HG03175 (cell line): ENCODE results near the gene SRMS.
A peak's percentile ranks its signal among the peaks of the same experiment; 100 is the strongest.

Experiments
- ATAC-seq: cut with Tn5 transposase; IDR thresholded peaks from one replicate; pipeline ENCODE4 v1.9.1; 2021; ENCODE audit warnings: mild to moderate bottlenecking, moderate library complexity; ENCODE audit not compliant: unreplicated experiment

Gene SRMS

GRCh38 chr20:63553933-63554290, 6.4 kb upstream of the SRMS start, which contains the start of gene FNDC11:
FNDC11 (plus strand) TSS chr20:63554159; CDS start chr20:63555664, 1,505 bp downstream.
- ATAC-seq: peak; percentile 11

GRCh38 chr20:63553251-63553932, 5.8 kb upstream of the SRMS start:
- ATAC-seq: peak; percentile 38

GRCh38 chr20:63552481-63553249, 5.1 kb upstream of the SRMS start:
- peak; percentile 34 for ATAC-seq

GRCh38 chr20:63551068-63551467, 3.5 kb upstream of the SRMS start:
- no peak for ATAC-seq

GRCh38 chr20:63549679-63550282, 2.2 kb upstream of the SRMS start:
- no peak for ATAC-seq

GRCh38 chr20:63549019-63549418, 1.5 kb upstream of the SRMS start:
- ATAC-seq: no peak

GRCh38 chr20:63548542-63548941, 993 bp upstream of the SRMS start:
- ATAC-seq: no peak

- no peak for ATAC-seq
Measured at GRCh38 chr20:63546956-63547724, 409 bp downstream of the SRMS start.

GRCh38 chr20:63546256-63546955, 1.1 kb downstream of the SRMS start:
- ATAC-seq: no peak

- ATAC-seq: no peak
Measured at GRCh38 chr20:63545814-63546213, 1.7 kb downstream of the SRMS start.

- no peak for ATAC-seq
Measured at GRCh38 chr20:63544958-63545516, 2.5 kb downstream of the SRMS start.

- ATAC-seq: no peak
Measured at GRCh38 chr20:63544241-63544957, 3.1 kb downstream of the SRMS start.

- no peak for ATAC-seq
Measured at GRCh38 chr20:63543733-63544132, 3.8 kb downstream of the SRMS start.

- ATAC-seq: no peak
Measured at GRCh38 chr20:63543131-63543530, 4.4 kb downstream of the SRMS start.

- ATAC-seq: no peak
Measured at GRCh38 chr20:63542696-63543095, 4.9 kb downstream of the SRMS start.

- no peak for ATAC-seq
Measured at GRCh38 chr20:63542031-63542559, 5.5 kb downstream of the SRMS start.

- ATAC-seq: no peak
Measured at GRCh38 chr20:63541371-63541770, 6.2 kb downstream of the SRMS start.

- no peak for ATAC-seq
Measured at GRCh38 chr20:63540417-63541186, 6.9 kb downstream of the SRMS start.
